Measurements from ENCODE around the gene GMDS. TPM values are rescaled to one million over a fixed set of nuclear protein-coding genes. Genes with fewer than 3 reads are reported as not detected.

The GMDS gene
- polyA plus RNA-seq, 4 donors = 29.7 to 80.9 (median 73.4) TPM

DNA sequence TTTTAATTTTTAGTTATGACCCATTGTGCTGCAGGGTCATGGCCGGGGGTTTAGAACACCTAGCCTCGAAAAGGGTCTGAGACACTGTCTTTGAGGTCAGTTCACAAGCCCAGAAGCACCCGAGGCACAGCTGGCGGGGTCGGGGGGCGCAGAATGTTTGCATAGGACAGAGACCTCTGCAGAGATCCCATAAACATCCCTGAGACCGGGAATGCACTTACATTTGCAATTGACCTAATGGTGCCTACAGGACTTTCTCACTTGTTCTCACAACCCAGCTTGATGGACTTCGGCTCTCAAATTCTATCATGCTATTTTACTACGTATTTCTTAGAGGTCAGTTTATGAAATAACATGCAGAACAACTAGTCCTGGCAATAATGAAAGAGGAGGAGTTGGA is 669.2 kb downstream of the GMDS start:
- DNase-seq (ENCODE audit: low read depth in 4 of 4, low spot score in 3 of 4) = no peak

DNA sequence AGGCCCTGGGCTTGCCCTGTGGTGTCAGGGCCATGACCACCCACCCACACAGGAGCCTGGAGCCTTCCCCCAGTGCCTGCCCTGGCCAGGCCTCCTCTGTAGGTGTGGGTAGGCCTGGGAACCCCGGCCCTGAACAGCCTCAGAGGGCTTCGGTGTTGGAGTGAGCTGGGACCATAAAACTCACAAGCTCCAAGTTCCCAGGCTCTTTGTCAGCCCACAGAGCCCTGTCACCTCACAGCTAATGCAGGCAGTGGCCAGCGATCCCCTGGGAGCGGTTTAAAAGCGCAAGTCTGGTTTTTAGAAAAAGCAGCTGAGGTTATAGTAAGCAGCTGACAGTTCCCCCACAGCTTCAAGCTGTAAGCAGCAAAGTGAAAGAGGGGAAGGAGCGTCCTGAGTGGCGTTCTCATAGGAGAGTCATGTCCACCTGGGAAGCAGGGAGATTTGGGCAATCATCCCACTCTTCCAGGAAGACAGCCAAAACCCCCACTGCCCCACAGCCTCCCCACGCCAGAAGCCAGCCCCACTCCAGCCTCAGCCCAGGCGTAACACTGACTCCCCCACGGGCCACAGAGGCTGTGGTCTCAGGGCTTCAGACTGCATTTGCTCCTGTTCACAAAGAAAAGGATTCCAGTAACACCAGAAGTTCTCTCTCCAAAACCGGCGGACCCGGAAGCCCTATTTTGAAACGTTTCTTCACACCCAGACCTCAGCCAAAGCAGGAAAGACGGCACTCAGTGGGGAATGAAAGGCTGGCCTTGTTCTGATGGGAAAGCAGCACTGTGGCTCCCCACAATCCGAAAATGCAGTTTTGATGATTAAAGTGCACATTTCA is 670.0 kb downstream of the GMDS start:
- peak in 1 of 4 donors; percentile 48 for DNase-seq (ENCODE audit: low read depth in 4 of 4, low spot score in 3 of 4)

DNA sequence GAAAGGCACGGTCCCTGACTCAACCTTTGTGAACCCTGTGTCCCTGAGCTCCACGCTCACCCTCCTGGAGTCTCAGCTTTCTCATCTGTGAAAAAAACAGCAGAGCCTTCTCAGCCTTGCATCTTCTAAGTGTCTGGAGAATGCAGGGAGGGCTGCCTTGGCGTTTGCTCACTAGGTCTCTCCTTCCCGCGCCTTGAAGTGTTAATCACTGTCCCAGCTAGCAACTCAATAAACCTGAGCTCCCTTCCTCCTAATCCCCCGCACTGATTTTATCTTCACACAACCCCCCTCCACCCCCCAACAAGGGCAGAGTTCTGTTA is 670.6 kb downstream of the GMDS start:
- DNase-seq (ENCODE audit: low read depth in 4 of 4, low spot score in 3 of 4) = no peak

DNA sequence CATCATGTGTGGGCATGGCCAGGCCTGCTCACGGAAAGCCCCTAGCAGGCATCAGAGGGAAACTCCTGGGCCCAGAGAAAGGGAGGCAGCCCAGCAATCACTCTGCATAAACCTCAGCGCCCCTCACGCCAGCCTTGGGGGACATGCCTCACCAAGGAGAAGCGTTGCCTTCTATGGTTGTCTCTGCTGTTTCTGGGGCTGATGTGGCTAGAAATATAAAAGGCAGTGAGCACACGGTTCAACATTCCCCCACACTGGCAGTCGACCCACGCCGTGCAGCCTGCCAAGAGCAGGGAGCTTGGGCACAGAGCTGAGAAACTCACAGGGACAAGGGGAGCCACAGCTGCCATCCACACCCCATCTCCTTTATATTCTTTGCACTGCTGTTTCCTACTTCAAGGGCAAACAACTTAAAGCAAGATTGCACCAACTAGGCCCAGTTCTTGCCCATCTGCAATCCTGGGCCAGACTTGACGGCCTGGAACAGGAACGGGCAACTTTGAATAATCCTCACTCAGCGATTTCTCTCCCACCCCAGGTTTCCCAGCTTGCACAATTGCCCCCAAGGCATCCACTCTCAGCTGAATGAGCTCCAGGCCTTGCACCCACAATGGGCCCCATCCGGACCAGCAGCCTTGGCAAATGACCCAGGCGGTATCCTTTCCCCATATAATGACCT is 671.2 kb downstream of the GMDS start:
- DNase-seq (ENCODE audit: low read depth in 4 of 4, low spot score in 3 of 4) = no peak

Measured in left renal pelvis (tissue), 4 donors.